Smooth muscle cell (in vitro differentiated cells): ENCODE measurements around the gene UGT1A3. TPM values are rescaled to one million over a fixed set of nuclear protein-coding genes. Genes with fewer than 3 reads are reported as not detected.

ENCODE experiments used
- DNase-seq: peaks from one replicate; lab custom pipeline; 2025; ENCODE audit not compliant: unreplicated experiment; lab: John Stamatoyannopoulos, UW
- H2AFZ ChIP-seq: fragments of 200-600 bp; sonication (generic); 2 replicates; pipeline ENCODE4 v1.6.0; 2016; ENCODE audit warnings: antibody characterized with exemption, low read depth, mild to moderate bottlenecking
- H3F3A ChIP-seq: fragments of 200-600 bp; sonication (generic); 2 replicates; pipeline ENCODE4 v1.6.0; 2017; ENCODE audit warnings: antibody characterized with exemption, low read depth
- H3K27ac ChIP-seq: fragments of 200-600 bp; sonication (generic); 2 replicates; pipeline ENCODE4 v1.5.1; 2016; ENCODE audit warnings: low read depth, mild to moderate bottlenecking
- H3K27me3 ChIP-seq: fragments of 200-600 bp; sonication (generic); 2 replicates; pipeline ENCODE4 v1.6.1; 2016; ENCODE audit warnings: low read depth, mild to moderate bottlenecking
- H3K36me3 ChIP-seq: fragments of 200-600 bp; sonication (generic); 2 replicates; pipeline ENCODE4 v1.5.1; 2016; ENCODE audit warnings: low read depth
- H3K4me1 ChIP-seq: fragments of 200-600 bp; sonication (generic); 2 replicates; pipeline ENCODE4 v1.5.1; 2016; ENCODE audit warnings: low read depth
- H3K4me2 ChIP-seq: fragments of 200-600 bp; sonication (generic); 2 replicates; pipeline ENCODE4 v1.6.0; 2016; ENCODE audit warnings: mild to moderate bottlenecking
- H3K4me3 ChIP-seq: fragments of 200-600 bp; sonication (generic); 2 replicates; pipeline ENCODE4 v1.5.1; 2016; ENCODE audit warnings: mild to moderate bottlenecking
- H3K79me2 ChIP-seq: fragments of 200-600 bp; sonication (generic); 2 replicates; pipeline ENCODE4 v1.6.0; 2016; ENCODE audit warnings: low read depth, mild to moderate bottlenecking
- H3K9ac ChIP-seq: fragments of 200-600 bp; sonication (generic); 2 replicates; pipeline ENCODE4 v1.6.0; 2016; ENCODE audit warnings: low read depth
- H3K9me3 ChIP-seq: fragments of 200-600 bp; sonication (generic); replicated peaks from 2 replicates; pipeline ENCODE4 v1.5.1; 2016; ENCODE audit warnings: low read depth
- H4K20me1 ChIP-seq: fragments of 200-600 bp; sonication (generic); 2 replicates; pipeline ENCODE4 v1.6.0; 2016; ENCODE audit warnings: low read depth
- WGBS: methylation state at CpG from one replicate; pipeline ENCODE4 v1.1.7; 2016; ENCODE audit warnings: low lambda C conversion rate; 5-methylcytosine and 5-hydroxymethylcytosine counted together
- polyA plus RNA-seq: library from polyadenylated mRNA; unstranded; fragments of >200 nt; fragmentation: Nextera tagmentation; extraction: Ambion mirVana; gene quantifications from 2 replicates; pipeline ENCODE4 v1.2.1, GENCODE V29; 2016
- total RNA-seq: library from RNA; depleted of rRNA; stranded (reverse); fragments of >200 nt; gene quantifications from 2 replicates; pipeline ENCODE4 v1.2.3, GENCODE V29; 2014
- TF ChIP-seq, protein P1 (sequence below): fragments of 200-600 bp; sonication (generic); IDR thresholded peaks from 2 replicates; pipeline ENCODE4 v1.5.1; 2017; ENCODE audit warnings: borderline replicate concordance, mild to moderate bottlenecking, antibody characterized with exemption; ENCODE audit not compliant: insufficient read depth, poor library complexity, severe bottlenecking

The UGT1A3 gene
- total and polyA plus RNA-seq, 2 experiments from 2014 or later, result not detected

DNA sequence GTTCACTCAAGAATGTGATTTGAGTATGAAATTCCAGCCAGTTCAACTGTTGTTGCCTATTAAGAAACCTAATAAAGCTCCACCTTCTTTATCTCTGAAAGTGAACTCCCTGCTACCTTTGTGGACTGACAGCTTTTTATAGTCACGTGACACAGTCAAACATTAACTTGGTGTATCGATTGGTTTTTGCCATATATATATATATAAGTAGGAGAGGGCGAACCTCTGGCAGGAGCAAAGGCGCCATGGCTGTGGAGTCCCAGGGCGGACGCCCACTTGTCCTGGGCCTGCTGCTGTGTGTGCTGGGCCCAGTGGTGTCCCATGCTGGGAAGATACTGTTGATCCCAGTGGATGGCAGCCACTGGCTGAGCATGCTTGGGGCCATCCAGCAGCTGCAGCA, 31.2 kb downstream of the UGT1A3 start, which contains the start of gene UGT1A1:
Gene UGT1A1, plus strand, starts transcription at position 228 of the 400 bp plus-strand sequence. Its CDS starts 18 bp downstream, at position 246.
- no peaks in the 10 kb centered on the region for H3F3A ChIP-seq
- H3K9ac ChIP-seq, result no peak within 1 kb of the TSS
- no peaks in the 10 kb centered on the region for H4K20me1 ChIP-seq
- TF ChIP-seq, protein P1, sequence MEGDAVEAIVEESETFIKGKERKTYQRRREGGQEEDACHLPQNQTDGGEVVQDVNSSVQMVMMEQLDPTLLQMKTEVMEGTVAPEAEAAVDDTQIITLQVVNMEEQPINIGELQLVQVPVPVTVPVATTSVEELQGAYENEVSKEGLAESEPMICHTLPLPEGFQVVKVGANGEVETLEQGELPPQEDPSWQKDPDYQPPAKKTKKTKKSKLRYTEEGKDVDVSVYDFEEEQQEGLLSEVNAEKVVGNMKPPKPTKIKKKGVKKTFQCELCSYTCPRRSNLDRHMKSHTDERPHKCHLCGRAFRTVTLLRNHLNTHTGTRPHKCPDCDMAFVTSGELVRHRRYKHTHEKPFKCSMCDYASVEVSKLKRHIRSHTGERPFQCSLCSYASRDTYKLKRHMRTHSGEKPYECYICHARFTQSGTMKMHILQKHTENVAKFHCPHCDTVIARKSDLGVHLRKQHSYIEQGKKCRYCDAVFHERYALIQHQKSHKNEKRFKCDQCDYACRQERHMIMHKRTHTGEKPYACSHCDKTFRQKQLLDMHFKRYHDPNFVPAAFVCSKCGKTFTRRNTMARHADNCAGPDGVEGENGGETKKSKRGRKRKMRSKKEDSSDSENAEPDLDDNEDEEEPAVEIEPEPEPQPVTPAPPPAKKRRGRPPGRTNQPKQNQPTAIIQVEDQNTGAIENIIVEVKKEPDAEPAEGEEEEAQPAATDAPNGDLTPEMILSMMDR, result no peak
- H3K79me2 ChIP-seq, result no peaks in the 10 kb centered on the region
- H3K4me3 ChIP-seq, result no peak within 1 kb of the TSS
- 94% methylated on average over 6 of the region's 6 CpGs for WGBS
- no peaks in the 10 kb centered on the region for H3K4me1 ChIP-seq
- H3K36me3 ChIP-seq, result no peaks in the 10 kb centered on the region
- H3K4me2 ChIP-seq, result no peak within 1 kb of the TSS
- no peaks in the 10 kb centered on the region for H3K27me3 ChIP-seq
- H3K27ac ChIP-seq, result no peak within 1 kb of the TSS
- no peaks in the 10 kb centered on the region for H3K9me3 ChIP-seq
- no peak for DNase-seq
- no peak within 1 kb of the TSS for H2AFZ ChIP-seq

DNA sequence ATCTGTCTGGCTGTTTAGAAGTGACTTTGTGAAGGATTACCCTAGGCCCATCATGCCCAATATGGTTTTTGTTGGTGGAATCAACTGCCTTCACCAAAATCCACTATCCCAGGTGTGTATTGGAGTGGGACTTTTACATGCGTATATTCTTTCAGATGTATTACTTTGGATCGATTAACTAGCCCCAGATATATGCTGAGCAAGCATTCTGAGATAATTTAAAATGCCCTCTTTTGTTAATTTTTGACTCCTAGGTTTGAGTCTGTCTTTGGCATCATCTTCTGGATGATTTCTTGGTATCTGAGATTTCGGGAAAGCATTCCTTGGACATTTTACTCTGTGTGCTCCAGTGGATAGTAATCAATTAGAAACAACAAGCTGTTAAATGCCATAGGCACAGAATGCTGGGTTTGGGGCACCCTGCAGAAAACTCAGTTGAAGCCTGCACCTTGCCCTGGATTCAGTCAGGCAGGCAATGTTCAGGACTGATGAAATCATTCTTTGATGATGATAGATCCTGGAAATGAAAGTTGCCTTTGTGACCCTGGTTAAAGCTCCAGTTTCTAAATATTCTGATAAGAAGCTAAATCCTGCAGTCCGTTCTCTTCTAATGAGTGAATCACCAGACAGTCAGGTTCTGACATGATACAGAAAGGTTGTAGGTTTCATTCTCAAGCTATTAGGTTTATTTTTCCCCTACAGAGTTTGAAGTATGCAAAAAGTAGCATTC, 32.4 kb downstream of the UGT1A3 start:
- H3K27me3 ChIP-seq, result no peaks in the 10 kb centered on the region

DNA sequence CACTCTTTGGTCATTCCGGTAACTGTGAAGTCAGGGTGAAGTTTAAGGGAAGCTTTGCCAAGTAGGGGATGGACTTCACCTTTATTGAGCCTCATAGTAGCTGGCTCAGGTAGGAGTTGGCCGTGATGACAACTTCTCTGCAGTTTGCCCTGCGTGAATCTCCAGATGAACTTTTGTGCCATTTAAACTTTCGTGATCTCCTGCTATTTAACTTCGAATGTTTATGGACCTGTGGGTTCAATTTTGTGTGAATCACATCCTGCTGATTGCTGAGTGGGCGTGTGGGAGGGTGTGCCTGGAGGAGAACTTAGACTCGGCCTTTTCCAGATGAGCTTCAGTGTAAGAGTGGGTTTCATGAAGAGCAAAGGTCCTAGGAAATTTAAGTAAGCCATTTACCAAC, 35.4 kb downstream of the UGT1A3 start:
- Histone ChIP-seq H3K4me1 (no peaks in the 10 kb centered on the region), H3K4me2 (peak overlapping the region; percentile 34), H3K27ac (peak overlapping the region; percentile 77), H3K9ac (no peak overlapping the region), H3K36me3 (no peaks in the 10 kb centered on the region), H3K27me3 (no peaks in the 10 kb centered on the region), H2AFZ (peak overlapping the region; percentile 5), H3K9me3 (no peaks in the 10 kb centered on the region), H4K20me1 (no peaks in the 10 kb centered on the region), H3K4me3 (no peak overlapping the region), H3F3A (no peaks in the 10 kb centered on the region), H3K79me2 (no peaks in the 10 kb centered on the region)
- no peak for DNase-seq
- whole genome bisulfite sequencing, result 47% methylated on average over 7 of the region's 7 CpGs
- TF ChIP-seq, protein P1, result no peak

More for the DNA sequence above, 32.4 kb downstream of the UGT1A3 start:
- no peaks in the 10 kb centered on the region for H3F3A ChIP-seq
- H3K79me2 ChIP-seq, result no peaks in the 10 kb centered on the region
- H3K4me3 ChIP-seq, result no peak overlapping the region
- WGBS, result 64% methylated on average over 4 of the region's 4 CpGs
- no peak overlapping the region for H3K9ac ChIP-seq
- TF ChIP-seq, protein P1, result no peak
- no peaks in the 10 kb centered on the region for H4K20me1 ChIP-seq
- H3K9me3 ChIP-seq, result no peaks in the 10 kb centered on the region
- H3K4me2 ChIP-seq, result no peak overlapping the region
- H3K36me3 ChIP-seq, result no peaks in the 10 kb centered on the region
- no peak for DNase-seq
- no peaks in the 10 kb centered on the region for H3K4me1 ChIP-seq
- H3K27ac ChIP-seq, result no peak overlapping the region
- H2AFZ ChIP-seq, result no peak overlapping the region

DNA sequence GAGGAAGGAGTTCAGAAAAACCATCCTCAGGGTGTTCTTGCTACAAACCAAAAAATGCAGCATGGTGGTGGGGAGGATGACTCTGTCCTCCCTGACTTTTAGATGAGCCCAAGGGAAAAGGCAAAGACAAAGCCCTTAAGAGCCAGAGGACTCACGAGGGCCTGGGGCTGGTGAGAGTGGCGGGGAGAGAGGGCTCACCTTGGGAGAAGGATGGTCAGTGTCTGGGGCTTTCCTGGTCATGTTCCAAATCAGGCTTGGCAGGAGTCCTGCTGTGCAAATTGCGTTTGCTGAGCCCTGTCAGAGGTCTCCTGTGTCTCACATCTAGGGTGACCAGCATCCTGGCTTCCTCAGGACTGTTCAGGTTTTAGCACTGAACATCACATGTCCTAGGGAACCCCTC, 35.9 kb downstream of the UGT1A3 start:
- DNase-seq, result no peak
- Histone ChIP-seq H3K4me2 (peak overlapping the region; percentile 34), H3K9ac (no peak overlapping the region)

More for the DNA sequence above, 35.9 kb downstream of the UGT1A3 start:
- TF ChIP-seq, protein P1, result no peak
- peak overlapping the region; percentile 5 for H2AFZ ChIP-seq
- H3K4me3 ChIP-seq, result no peak overlapping the region
- no peaks in the 10 kb centered on the region for H3K36me3 ChIP-seq
- H3K27ac ChIP-seq, result peak overlapping the region; percentile 77
- no peaks in the 10 kb centered on the region for H4K20me1 ChIP-seq
- no peaks in the 10 kb centered on the region for H3K79me2 ChIP-seq
- WGBS, result 65% methylated on average over 3 of the region's 3 CpGs
- H3K4me1 ChIP-seq, result no peaks in the 10 kb centered on the region
- H3F3A ChIP-seq, result no peaks in the 10 kb centered on the region
- no peaks in the 10 kb centered on the region for H3K27me3 ChIP-seq
- no peaks in the 10 kb centered on the region for H3K9me3 ChIP-seq
